GM10248 (cell line): ENCODE data around the gene TTC9C.
A peak's percentile ranks its signal among the peaks of the same experiment; 100 is the strongest.
"Not testable (repeated sequence)": the region's sequence is repeated elsewhere in the genome, so short reads cannot be mapped to it uniquely, and the experiment has no call there.

Source experiments
- CTCF ChIA-PET: fragments of 300-600 bp; sonication (Branson Sonifier 250); formaldehyde crosslinking; extraction: SDS; loops from one replicate; lab custom pipeline; 2021; ENCODE audit warnings: antibody characterized with exemption; lab: Yijun Ruan, JAX
- POLR2A ChIA-PET: fragments of 350-650 bp; sonication (Branson Sonifier 250); formaldehyde crosslinking; extraction: SDS; loops from one replicate; lab custom pipeline; 2020; ENCODE audit warnings: antibody characterized with exemption; lab: Yijun Ruan, JAX
- DNase-seq: peaks from one replicate; pipeline ENCODE4 v3.0.0; 2012; ENCODE audit errors: extremely low spot score
- TF ChIP-seq, protein P1 (sequence below): IDR thresholded peaks from 2 replicates; pipeline ENCODE4 v1.5.1; 2012; ENCODE audit warnings: mild to moderate bottlenecking, low read depth; ENCODE audit errors: extremely low read depth, missing control alignments, control extremely low read depth

TTC9C gene

DNA sequence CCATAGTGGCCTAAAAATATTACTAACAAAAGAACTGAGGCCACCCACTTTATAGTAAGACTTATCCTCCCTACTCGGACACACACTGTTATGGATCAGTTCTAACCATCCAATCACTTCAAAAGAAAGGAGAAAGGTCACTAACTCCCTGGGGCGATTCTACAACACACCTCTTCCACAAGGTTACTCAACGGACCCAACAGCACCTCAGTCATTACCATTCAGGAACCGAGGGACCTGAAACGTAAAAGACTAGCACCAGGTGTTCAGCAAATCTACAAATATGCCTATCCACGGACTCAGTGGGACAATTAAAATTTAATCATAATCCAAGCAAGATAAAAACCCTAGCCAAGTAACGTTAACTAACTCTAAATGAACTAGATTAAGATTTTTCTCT is 2.6 kb upstream of the TTC9C start:
- ChIA-PET CTCF (interaction anchor here (2.5 to 5.7 kb wide), 2 partner anchors 44 to 61 kb away, joined by 16 to 24 read pairs; partner anchors contain the start of genes TAF6L and TMEM179B), POLR2A (interaction anchor here (1.2 kb wide), 1 partner anchor 12 kb away, joined by 5 read pairs; no protein-coding TSS in a partner anchor)
- TF ChIP-seq, protein P1, sequence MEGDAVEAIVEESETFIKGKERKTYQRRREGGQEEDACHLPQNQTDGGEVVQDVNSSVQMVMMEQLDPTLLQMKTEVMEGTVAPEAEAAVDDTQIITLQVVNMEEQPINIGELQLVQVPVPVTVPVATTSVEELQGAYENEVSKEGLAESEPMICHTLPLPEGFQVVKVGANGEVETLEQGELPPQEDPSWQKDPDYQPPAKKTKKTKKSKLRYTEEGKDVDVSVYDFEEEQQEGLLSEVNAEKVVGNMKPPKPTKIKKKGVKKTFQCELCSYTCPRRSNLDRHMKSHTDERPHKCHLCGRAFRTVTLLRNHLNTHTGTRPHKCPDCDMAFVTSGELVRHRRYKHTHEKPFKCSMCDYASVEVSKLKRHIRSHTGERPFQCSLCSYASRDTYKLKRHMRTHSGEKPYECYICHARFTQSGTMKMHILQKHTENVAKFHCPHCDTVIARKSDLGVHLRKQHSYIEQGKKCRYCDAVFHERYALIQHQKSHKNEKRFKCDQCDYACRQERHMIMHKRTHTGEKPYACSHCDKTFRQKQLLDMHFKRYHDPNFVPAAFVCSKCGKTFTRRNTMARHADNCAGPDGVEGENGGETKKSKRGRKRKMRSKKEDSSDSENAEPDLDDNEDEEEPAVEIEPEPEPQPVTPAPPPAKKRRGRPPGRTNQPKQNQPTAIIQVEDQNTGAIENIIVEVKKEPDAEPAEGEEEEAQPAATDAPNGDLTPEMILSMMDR: no peak
- no peak for DNase-seq

DNA sequence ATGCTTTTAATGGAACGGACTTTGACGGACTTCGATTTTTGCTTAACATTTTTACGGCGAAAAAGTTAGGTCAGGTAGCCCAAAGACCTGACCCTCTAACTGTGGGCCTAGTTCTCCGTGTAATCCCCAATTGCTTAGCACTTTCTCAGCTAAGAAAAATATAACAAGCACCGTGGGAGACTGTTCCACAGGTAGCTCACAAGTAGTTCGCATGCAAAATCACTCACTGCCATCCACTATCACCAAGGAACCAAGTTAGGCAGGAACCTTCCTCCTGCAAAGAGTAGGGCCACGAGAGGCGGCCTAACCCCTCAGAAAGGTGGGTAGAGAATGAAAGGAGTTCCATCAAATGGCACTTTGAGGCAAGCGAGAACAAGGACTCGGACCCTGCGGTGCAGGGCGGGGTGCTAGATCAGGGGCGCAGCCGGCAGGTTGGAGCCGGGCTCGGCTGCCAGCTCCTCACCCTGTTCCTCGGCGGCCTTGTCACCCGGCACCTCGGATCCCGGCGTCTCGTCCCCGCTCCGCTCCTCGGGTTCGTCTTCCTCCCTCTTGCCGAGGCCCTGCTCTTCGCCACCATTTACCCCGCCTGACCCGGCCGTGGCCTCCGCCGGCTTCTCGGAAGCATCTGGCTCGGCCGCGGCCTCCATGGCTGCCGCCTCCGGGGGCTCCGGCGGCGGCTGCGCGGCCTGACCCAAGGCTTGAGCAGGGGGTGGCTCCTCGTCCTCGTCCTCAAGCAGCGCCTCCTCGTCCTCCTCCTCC is 2.0 kb upstream of the TTC9C start:
- ChIA-PET POLR2A (interaction anchor here (1.2 to 2.1 kb wide), 7 partner anchors 13 to 152 kb away, joined by 3 to 21 read pairs (median 6); partner anchors contain the start of genes EEF1G, POLR2G, WDR74 and ZBTB3), CTCF (interaction anchor here (1.0 to 5.7 kb wide), 4 partner anchors 15 to 115 kb away, joined by 3 to 24 read pairs (median 10); partner anchors contain the start of genes TAF6L and TMEM179B)
- TF ChIP-seq, protein P1: no peak
- no peak for DNase-seq

DNA sequence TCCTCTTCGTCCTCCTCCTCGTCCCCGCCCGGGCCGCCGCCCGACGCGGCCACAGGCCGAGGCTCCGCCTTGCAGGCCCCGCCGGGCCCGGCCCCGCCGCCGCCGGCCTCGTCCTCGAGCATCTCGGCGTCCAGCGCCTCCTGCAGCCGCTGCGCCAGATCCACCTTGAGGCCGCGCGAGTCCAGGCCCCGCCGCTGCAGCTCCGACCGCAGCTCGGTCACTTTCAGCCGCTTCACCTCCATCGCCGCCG is 1.4 kb upstream of the TTC9C start:
- ChIA-PET POLR2A (interaction anchor here (0.6 to 2.1 kb wide), 10 partner anchors 13 to 153 kb away, joined by 3 to 21 read pairs (median 6); partner anchors contain the start of genes C11orf98, CSKMT, EEF1G and POLR2G), CTCF (interaction anchor here (1.0 to 5.7 kb wide), 8 partner anchors 11 to 154 kb away, joined by 3 to 24 read pairs (median 5); partner anchors contain the start of genes SLC3A2, TAF6L, TMEM179B and ZBTB3)

GRCh38 chr11:62727165-62727871 is 968 bp upstream of the TTC9C start, which contains the start of gene HNRNPUL2:
TSS of gene HNRNPUL2 (minus strand) at chr11:62727457. CDS start at chr11:62727156, 301 bp downstream.
- peak; percentile 98 for DNase-seq
- CTCF ChIA-PET: interaction anchor here (1.0 to 5.7 kb wide), 8 partner anchors 12 to 154 kb away, joined by 3 to 24 read pairs (median 5); partner anchors contain the start of genes SLC3A2, TAF6L, TMEM179B and ZBTB3
- TF ChIP-seq, protein P1: no peak
- POLR2A ChIA-PET: interaction anchor here (0.6 to 2.1 kb wide), 14 partner anchors 13 to 153 kb away, joined by 3 to 21 read pairs (median 5); partner anchors contain the start of genes BSCL2, C11orf98, CSKMT and EEF1G

More for the DNA sequence above, 1.4 kb upstream of the TTC9C start:
- TF ChIP-seq, protein P1: no peak
- DNase-seq: no peak

DNA sequence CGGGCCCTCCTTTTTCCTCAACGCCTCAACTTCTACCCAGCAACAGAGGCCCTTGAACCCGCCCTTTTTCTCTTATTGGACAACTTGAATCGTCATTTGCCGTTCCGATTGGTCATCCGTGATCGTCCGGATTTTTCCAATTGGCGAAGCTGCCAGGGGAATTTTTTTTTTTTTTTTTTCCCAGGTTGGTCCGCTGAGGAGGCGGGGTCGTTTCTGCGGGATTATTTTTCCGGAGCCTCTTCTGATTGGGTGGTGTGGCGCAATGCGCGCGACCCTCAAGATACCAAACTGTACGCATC is 465 bp upstream of the TTC9C start:
- DNase-seq: peak; percentile 87
- ChIA-PET CTCF (interaction anchor here (1.0 to 5.7 kb wide), 9 partner anchors 12 to 153 kb away, joined by 3 to 24 read pairs (median 5); partner anchors contain the start of genes SLC3A2, TAF6L, TMEM179B and ZBTB3), POLR2A (interaction anchor here (0.6 to 2.1 kb wide), 14 partner anchors 13 to 154 kb away, joined by 3 to 21 read pairs (median 5); partner anchors contain the start of genes BSCL2, C11orf98, CSKMT and EEF1G)
- TF ChIP-seq, protein P1: no peak

- CTCF ChIA-PET: interaction anchor here (0.9 to 5.7 kb wide), 10 partner anchors 8 to 176 kb away, joined by 3 to 24 read pairs (median 4); partner anchors contain the start of genes SLC3A2, TMEM179B and ZBTB3
- POLR2A ChIA-PET, DNase-seq: not testable (repeated sequence)
Measured at GRCh38 chr11:62730076-62730475, 1.8 kb downstream of the TTC9C start.
